Mucosa of rectum (tissue), 2 donors: Measurements from ENCODE around the gene TUBGCP3.
A peak's percentile ranks its signal among the peaks of the same experiment; 100 is the strongest.
"Not testable (repeated sequence)": the region's sequence is repeated elsewhere in the genome, so short reads cannot be mapped to it uniquely, and the experiment has no call there.

Experiments
- H3K27ac ChIP-seq, 2 donors: one replicate each; pipeline ENCODE4 v1.7.0; 2013; ENCODE audit warnings: inconsistent platforms in 2 of 2, low read depth in 2 of 2, low read length in 2 of 2
- H3K27me3 ChIP-seq, 2 donors: one replicate each; pipeline ENCODE4 v1.7.0; 2013; ENCODE audit warnings: low read length in 2 of 2; ENCODE audit not compliant: control insufficient read depth in 2 of 2, insufficient read depth in 2 of 2
- H3K36me3 ChIP-seq, 2 donors: one replicate each; pipeline ENCODE4 v1.7.0; 2013; ENCODE audit warnings: low read length in 2 of 2; ENCODE audit not compliant: control insufficient read depth in 2 of 2, insufficient read depth in 2 of 2
- H3K4me1 ChIP-seq, 2 donors: one replicate each; pipeline ENCODE4 v1.7.0; 2013; ENCODE audit warnings: low read length in 2 of 2, mild to moderate bottlenecking in 1 of 2; ENCODE audit not compliant: control insufficient read depth in 2 of 2, insufficient read depth in 2 of 2
- H3K4me3 ChIP-seq, 2 donors: one replicate each; pipeline ENCODE4 v1.7.0; 2013; ENCODE audit warnings: low read length in 2 of 2
- H3K9ac ChIP-seq, 2 donors: one replicate each; pipeline ENCODE4 v1.7.0; 2013; ENCODE audit warnings: low read length in 2 of 2, low read depth in 1 of 2, mild to moderate bottlenecking in 1 of 2
- H3K9me3 ChIP-seq, 2 donors: one replicate each; pipeline ENCODE4 v1.7.0; 2013; ENCODE audit warnings: low read length in 2 of 2; ENCODE audit not compliant: control insufficient read depth in 2 of 2
- donor health status: healthy.
- donor health status: Normal muscosa, but diverticular disease.

The TUBGCP3 gene

GRCh38 chr13:112587764-112588489, at the start of gene TUBGCP3:
Gene TUBGCP3, minus strand, starts transcription at chr13:112588153. Its CDS starts 173 bp downstream, at chr13:112587980.
- peak within 1 kb of the TSS; percentile 95 to 97 for H3K27ac ChIP-seq
- peak within 1 kb of the TSS; percentile 85 to 89 for H3K9ac ChIP-seq
- H3K27me3 ChIP-seq, result no peaks in the 10 kb centered on the region
- H3K36me3 ChIP-seq, result no peaks in the 10 kb centered on the region
- peak within 1 kb of the TSS; percentile 90 to 92 for H3K4me3 ChIP-seq
- H3K9me3 ChIP-seq, result no peaks in the 10 kb centered on the region
- H3K4me1 ChIP-seq, result peaks cover 6 to 14% of the 10 kb centered on the region in 2 donors

GRCh38 chr13:112637017-112637801, 49.3 kb upstream of the TUBGCP3 start:
- Histone ChIP-seq H3K4me1 (no peaks in the 10 kb centered on the region), H3K4me3 (no peak overlapping the region), H3K36me3 (no peaks in the 10 kb centered on the region), H3K27ac (no peak overlapping the region), H3K27me3 (peaks cover 9 to 13% of the 10 kb centered on the region in 2 donors), H3K9me3 (no peaks in the 10 kb centered on the region), H3K9ac (no peak overlapping the region)

DNA sequence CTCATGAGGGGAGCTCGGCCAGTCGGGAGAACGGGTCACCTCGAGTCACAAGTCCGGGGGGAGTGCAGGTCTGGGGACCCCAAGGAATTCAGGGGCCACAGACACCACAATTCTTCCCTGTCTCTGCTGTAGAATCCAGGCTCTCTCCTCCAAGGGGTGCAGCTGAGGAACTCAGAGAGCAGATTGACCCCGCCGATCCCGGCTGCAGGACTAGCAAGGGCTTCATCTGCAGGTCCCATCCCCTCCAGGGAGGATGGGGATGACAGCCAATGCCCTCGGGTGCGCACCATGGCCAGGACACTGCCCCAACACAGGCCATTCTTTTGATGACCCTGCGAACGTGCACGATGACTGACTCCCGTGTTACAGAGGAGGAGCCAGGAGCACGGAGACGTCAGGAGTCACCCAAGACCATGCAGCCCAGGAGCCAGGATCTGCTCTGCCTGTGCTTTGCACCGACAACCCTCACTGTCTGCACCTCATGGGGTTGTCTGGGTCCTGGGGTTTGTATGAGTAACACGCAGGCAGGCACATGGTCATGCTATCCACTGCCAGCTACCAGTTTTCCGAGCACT, 48.5 kb upstream of the TUBGCP3 start:
- H3K27ac ChIP-seq, result no peak overlapping the region
- no peak overlapping the region for H3K4me3 ChIP-seq
- H3K36me3 ChIP-seq, result no peaks in the 10 kb centered on the region
- H3K4me1 ChIP-seq, result no peaks in the 10 kb centered on the region
- H3K9me3 ChIP-seq, result no peaks in the 10 kb centered on the region
- peaks cover 9 to 13% of the 10 kb centered on the region in 2 donors for H3K27me3 ChIP-seq
- H3K9ac ChIP-seq, result no peak overlapping the region

- Histone ChIP-seq H3K27me3 (peaks cover 9 to 13% of the 10 kb centered on the region in 2 donors), H3K36me3 (no peaks in the 10 kb centered on the region), H3K27ac (no peak overlapping the region), H3K4me1 (no peaks in the 10 kb centered on the region), H3K4me3 (no peak overlapping the region), H3K9me3 (no peaks in the 10 kb centered on the region), H3K9ac (no peak overlapping the region)
Measured at GRCh38 chr13:112635323-112635722, 47.4 kb upstream of the TUBGCP3 start.

- H3K4me3 ChIP-seq, result no peak overlapping the region
- H3K9ac ChIP-seq, result no peak overlapping the region
- H3K4me1 ChIP-seq, result no peaks in the 10 kb centered on the region
- peaks cover 6 to 13% of the 10 kb centered on the region in 2 donors for H3K27me3 ChIP-seq
- no peaks in the 10 kb centered on the region for H3K9me3 ChIP-seq
- no peak overlapping the region for H3K27ac ChIP-seq
- no peaks in the 10 kb centered on the region for H3K36me3 ChIP-seq
Measured at GRCh38 chr13:112634102-112634501, 46.1 kb upstream of the TUBGCP3 start.

- H3K36me3 ChIP-seq, H3K9ac ChIP-seq, H3K27ac ChIP-seq: not testable (repeated sequence)
Measured at GRCh38 chr13:112630226-112630625, 42.3 kb upstream of the TUBGCP3 start.

GRCh38 chr13:112629161-112629560, 41.2 kb upstream of the TUBGCP3 start:
- peaks cover 2 to 3% of the 10 kb centered on the region in 2 donors for H3K27me3 ChIP-seq
- H3K9me3 ChIP-seq, result no peaks in the 10 kb centered on the region
- H3K4me1 ChIP-seq, result no peaks in the 10 kb centered on the region
- no peaks in the 10 kb centered on the region for H3K36me3 ChIP-seq
- no peak overlapping the region for H3K9ac ChIP-seq
- no peak overlapping the region for H3K4me3 ChIP-seq
- H3K27ac ChIP-seq, result no peak overlapping the region

More at GRCh38 chr13:112630226-112630625, 42.3 kb upstream of the TUBGCP3 start:
- not testable (repeated sequence) for H3K9me3 ChIP-seq, H3K4me1 ChIP-seq, H3K27me3 ChIP-seq, H3K4me3 ChIP-seq

DNA sequence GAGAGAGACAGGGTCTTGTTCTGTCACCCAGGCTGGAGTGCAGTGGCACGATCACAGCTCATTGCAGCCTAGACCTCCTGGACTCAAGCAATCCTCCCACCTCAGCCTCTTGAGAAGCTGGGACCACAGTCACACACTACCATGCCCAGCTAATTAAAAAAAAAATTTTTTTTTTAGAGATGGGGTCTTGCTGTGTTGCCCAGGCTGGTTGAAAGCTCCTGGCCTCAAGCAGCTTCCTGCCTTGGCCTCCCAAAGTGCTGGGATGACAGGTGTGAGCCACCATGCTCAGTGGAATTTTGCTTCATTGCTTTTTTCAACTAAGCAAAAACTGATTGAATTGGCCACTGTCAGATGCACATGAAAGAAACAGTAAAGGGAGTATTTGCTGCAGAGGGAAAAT, 39.7 kb upstream of the TUBGCP3 start:
- not testable (repeated sequence) for H3K9me3 ChIP-seq, H3K9ac ChIP-seq, H3K27ac ChIP-seq, H3K4me3 ChIP-seq, H3K27me3 ChIP-seq, H3K36me3 ChIP-seq, H3K4me1 ChIP-seq

GRCh38 chr13:112627161-112627560, 39.2 kb upstream of the TUBGCP3 start:
- H3K36me3 ChIP-seq, result no peaks in the 10 kb centered on the region
- no peak overlapping the region for H3K9ac ChIP-seq
- H3K4me3 ChIP-seq, result no peak overlapping the region
- H3K27ac ChIP-seq, result no peak overlapping the region
- H3K9me3 ChIP-seq, result no peaks in the 10 kb centered on the region
- no peaks in the 10 kb centered on the region for H3K4me1 ChIP-seq
- H3K27me3 ChIP-seq, result peaks cover 0 to 6% of the 10 kb centered on the region in 2 donors

DNA sequence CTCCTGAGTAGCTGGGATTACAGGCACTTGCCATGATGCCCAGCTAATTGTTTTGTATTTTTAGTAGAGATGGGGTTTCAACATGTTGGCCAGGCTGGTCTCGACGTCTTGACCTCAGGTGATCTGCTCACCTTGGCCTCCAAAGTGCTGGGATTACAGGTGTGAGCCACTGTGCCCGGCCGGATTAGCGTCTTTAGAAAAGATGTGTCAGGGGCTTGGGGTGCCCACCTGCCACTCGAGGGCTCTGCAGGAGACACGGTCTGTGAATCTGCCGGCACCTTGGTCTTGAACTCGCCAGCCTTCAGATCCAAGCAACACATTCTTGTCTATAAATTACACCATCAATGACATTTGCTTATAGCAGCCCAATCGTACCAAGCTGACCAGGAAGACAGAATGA, 38.8 kb upstream of the TUBGCP3 start:
- Histone ChIP-seq H3K27me3 (peaks cover 0 to 7% of the 10 kb centered on the region in 2 donors), H3K4me1 (no peaks in the 10 kb centered on the region)

More for the DNA sequence above, 38.8 kb upstream of the TUBGCP3 start:
- H3K9me3 ChIP-seq, result no peaks in the 10 kb centered on the region
- no peak overlapping the region for H3K9ac ChIP-seq
- H3K4me3 ChIP-seq, result no peak overlapping the region
- H3K36me3 ChIP-seq, result no peaks in the 10 kb centered on the region
- no peak overlapping the region for H3K27ac ChIP-seq
